Gastrocnemius medialis (tissue), 4 donors: Measurements from ENCODE around the gene GGACT.

Experiments used
- POLR2A ChIP-seq, 2 donors: fragments of 450-650 bp; IDR thresholded peaks; one replicate each; pipeline ENCODE4 v1.6.1; 2017; ENCODE audit warnings: antibody characterized with exemption in 2 of 2, mild to moderate bottlenecking in 2 of 2, moderate library complexity in 2 of 2
- TF ChIP-seq, protein P1 (sequence below), 5 experiments: fragments of 450-650 bp in 3 of 5; fragments of 200-600 bp in 2 of 5; sonication (generic) in 2 of 5; IDR thresholded peaks in 4 of 5; conservative IDR thresholded peaks in 1 of 5; 1 replicate in 4 of 5; 2 replicates in 1 of 5; pipeline ENCODE4 v1.5.1; 2016 to 2019; ENCODE audit warnings: antibody characterized with exemption in 5 of 5, mild to moderate bottlenecking in 3 of 5, moderate library complexity in 3 of 5

- TF ChIP-seq, protein P1, sequence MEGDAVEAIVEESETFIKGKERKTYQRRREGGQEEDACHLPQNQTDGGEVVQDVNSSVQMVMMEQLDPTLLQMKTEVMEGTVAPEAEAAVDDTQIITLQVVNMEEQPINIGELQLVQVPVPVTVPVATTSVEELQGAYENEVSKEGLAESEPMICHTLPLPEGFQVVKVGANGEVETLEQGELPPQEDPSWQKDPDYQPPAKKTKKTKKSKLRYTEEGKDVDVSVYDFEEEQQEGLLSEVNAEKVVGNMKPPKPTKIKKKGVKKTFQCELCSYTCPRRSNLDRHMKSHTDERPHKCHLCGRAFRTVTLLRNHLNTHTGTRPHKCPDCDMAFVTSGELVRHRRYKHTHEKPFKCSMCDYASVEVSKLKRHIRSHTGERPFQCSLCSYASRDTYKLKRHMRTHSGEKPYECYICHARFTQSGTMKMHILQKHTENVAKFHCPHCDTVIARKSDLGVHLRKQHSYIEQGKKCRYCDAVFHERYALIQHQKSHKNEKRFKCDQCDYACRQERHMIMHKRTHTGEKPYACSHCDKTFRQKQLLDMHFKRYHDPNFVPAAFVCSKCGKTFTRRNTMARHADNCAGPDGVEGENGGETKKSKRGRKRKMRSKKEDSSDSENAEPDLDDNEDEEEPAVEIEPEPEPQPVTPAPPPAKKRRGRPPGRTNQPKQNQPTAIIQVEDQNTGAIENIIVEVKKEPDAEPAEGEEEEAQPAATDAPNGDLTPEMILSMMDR (IDR thresholded peaks at IDR 0.05 in 4 of 5, conservative IDR thresholded peaks at IDR 0.05 in 1 of 5) = no peak
- TF ChIP-seq POLR2A (IDR thresholded peaks at IDR 0.05) = no peak
These were observed 35.8 kb downstream of the GGACT start for GRCh38 chr13:100552755-100553154.
